HG03469 (cell line): ENCODE results near the gene RTEL1.
"Not testable (repeated sequence)": the region's sequence is repeated elsewhere in the genome, so short reads cannot be mapped to it uniquely, and the experiment has no call there.

ENCODE experiments used
- ATAC-seq: cut with Tn5 transposase; IDR thresholded peaks from one replicate; pipeline ENCODE4 v1.9.1; 2021; ENCODE audit warnings: mild to moderate bottlenecking, moderate library complexity, moderate number of reproducible peaks; ENCODE audit not compliant: unreplicated experiment

RTEL1 gene

DNA sequence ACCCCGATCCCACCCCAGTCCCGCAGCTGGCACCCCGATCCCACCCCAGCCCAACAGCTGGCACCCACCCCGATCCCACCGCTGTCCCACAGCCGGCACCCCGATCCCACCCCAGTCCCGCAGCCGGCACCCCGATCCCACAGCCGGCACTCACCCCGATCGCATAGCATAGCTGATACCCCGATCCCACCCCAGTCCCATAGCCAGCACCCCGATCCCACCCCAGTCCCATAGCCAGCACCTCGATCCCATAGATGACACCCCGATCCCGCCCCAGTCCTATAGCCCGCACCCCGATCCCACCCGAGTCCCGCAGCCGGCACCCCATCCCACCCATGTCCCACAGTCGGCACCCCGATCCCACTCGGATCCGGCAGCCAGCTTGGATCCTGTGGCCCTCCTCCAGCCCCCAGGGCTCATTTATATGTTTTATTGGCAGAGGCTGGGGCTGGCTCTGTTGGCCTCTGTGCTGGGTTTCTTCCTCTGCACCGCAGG, 30.3 kb upstream of the RTEL1 start:
- ATAC-seq: no peak

DNA sequence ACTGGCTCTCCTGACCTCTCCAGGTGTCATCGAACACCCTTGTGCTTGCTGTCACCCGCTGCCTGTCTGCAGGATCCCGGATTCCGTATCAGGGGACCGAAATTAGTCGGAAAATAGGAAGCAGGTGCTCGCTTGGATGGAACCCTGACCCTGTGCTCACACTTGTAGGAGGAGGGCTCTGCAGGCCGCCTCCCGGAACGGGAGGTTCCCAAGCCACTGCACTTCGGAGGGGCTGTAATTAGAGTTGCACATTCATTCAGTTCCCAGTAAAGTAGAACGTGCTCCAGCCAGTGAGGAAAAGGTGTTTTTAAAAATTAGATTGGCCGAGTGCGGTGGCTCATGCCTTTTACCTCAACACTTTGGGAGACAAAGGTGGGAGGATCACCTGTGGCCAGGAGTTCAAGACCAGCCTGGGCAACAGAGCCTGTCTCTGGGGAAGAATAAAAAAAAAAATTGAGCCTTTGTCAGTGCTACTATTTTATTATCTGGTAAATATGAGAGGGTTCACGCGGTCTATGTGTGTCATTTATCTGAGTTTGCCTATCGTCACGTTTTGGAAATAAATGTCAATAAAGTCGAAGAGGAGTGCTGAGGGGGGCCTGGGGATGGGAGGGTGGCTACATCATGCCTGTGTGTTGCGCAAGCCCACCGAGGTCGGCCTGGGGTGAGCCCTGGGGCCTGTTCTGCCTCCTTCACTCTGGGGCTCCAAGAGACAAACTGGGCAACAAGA, 29.7 kb upstream of the RTEL1 start:
- no peak for ATAC-seq

DNA sequence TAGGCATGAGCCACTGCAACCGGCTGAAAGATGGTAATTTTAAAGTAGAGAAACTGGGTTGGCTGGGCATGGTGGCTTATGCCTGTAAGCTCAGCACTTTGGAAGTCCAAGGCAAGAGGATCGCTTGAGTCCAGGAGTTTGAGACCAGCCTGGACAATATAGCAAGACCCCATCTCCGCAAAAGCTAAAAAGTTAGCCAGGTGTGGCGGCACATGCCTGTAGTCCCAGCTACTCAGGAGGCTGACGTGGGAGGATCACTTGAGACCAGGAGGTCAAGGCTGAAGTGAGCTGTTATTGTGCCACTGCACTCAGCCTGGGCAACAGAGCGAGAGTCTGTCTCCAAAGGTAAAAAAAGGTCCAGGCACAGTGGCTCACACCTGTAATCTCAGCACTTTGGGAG, 27.2 kb upstream of the RTEL1 start:
- ATAC-seq: not testable (repeated sequence)

DNA sequence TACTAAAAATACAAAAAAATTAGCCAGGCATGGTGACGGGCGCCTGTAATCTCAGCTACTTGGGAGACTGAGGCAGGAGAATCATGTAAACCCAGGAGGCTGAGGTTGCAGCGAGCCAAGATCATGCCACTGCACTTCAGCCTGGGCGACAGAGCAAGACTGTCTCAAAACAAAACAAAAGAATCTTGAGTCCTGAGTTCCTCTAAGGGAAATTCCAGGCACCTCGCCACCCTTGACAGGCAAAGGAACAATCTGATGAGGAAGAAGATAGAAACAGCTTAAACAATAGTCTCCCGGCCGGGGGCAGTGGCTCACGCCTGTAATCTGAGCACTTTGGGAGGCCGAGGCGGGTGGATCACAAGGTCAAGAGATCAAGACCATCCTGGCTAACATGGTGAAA, 26.7 kb upstream of the RTEL1 start:
- not testable (repeated sequence) for ATAC-seq

DNA sequence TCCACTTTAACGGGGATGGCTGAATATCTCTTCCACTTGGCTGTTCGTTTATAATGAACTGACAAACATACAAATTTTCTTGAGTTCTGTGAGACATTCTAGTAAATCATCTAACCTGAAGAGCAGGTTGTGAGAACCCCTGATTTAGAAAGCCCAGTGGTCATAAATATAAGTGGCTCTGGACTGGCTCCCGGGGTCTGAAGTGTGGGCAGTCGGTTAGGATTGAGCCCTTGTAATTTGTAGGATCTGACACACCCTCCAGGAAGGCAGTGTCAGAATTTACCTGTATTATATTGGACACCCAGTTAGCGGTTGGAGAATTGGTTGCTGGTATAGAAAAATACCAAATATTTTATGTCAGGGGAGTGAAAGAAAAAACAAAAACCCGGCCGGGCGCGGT, 24.4 kb upstream of the RTEL1 start:
- ATAC-seq: no peak

DNA sequence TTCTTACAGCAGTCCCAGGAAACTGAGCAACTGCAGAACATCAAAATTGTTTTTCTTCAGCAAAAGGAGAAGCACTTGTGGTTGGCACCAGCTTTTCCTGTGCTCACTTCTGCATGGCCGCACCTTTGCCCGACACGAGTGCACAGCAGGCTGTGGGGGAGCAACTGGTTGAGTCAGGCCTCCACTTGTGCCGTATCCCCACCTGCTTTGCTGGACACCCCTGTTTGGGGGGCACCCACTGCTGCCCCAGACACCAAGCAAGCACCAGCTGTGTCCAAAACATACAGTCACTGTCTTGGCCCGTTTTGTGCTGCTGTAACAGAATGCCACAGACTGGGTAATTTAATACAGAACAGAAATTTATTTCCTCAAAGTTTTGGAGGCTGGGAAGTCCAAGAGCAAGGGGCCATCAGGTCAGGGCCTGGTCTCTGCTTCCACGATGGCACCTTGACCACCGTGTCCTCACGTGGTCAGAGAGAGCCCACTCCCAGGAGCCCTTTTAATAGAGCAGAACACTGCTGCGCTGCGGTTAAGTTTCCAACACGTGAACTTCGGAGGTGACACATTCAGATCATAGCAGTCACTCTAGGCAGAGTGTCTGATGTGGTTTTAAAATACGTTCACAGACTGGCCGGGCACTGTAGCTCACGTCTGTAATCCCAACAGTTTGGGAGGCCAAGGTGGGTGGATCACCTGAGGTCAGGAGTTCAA, 22.5 kb upstream of the RTEL1 start:
- no peak for ATAC-seq

DNA sequence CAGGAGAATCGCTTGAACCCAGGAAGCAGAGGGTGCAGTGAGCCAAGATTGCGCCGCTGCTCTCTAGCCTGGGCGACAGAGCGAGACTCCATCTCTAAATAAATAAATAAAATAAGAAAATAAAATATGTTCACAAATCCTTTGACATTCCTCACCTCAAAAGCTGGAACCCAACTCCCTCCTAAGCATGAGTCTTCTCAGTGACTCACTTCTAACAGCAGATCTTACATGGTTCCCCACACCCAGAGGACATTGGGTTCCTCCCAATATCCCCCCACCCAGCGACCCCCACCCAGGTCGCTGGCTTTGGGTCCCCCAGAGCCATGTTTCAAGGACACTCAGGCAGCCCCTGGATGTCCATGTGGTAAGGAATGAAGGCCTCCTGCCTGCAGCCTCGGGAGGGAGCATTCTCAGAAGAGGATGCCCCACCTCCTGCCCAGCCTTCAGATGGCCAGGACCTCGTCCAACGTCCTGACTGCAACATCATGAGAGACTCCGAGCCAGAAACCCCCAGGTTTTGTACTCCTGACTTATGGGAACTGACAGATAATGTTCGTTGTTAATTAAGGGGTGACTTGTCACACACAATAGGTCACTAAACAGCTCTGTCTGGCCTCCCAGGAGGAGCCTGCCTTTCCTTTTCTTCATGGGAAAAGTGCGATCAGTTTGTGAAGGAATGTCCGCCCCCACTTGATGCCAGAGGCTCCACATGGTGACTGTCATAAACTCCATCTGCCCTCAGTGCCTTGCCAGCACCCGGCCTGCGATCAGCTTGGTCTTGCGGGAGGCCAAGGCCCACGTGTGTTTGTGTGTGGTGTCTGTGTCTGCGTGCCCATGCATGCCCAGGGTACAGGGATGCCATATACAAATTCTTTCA, 21.1 kb upstream of the RTEL1 start:
- no peak for ATAC-seq

DNA sequence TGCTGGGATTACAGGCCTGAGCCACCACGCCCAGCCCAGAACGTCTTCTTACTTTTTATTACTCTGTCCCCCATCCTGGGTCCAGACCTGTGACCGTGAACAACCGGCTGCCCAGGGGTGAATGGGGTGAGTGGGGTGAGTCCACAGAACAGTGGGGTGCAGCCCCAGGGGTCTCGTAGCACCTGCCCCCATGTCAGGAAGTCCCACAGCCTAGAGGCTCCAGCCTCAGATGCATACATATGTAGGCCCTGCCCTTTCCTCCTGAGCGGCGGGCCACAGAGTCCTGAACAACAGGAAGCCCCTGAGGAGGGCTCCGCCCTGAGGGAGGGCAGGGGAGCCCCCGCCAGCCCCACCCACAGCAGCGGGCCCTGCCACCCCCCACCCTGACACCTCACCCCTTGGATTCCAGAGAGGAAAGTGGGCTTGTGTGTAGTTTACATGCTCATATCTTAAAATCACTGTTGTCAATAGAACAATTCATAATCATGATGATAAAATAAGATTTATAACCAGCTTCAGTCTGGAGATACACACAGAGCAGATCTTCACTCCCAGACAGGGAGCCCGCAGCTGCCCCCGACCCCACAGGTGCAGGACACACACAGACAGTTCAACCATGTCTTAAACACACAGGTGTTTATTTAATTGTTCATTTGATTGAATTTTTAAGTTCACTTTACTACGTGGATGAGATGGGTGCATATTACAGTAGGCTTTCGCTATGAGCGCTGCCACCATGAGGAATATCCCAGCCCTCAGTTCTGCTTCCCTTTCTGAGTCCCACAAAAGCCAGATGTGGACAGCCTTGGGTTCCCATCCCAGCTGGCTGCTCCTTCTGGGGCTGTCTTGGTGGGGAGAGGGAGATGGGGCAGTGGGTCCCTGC, 18.8 kb upstream of the RTEL1 start:
- no peak for ATAC-seq

DNA sequence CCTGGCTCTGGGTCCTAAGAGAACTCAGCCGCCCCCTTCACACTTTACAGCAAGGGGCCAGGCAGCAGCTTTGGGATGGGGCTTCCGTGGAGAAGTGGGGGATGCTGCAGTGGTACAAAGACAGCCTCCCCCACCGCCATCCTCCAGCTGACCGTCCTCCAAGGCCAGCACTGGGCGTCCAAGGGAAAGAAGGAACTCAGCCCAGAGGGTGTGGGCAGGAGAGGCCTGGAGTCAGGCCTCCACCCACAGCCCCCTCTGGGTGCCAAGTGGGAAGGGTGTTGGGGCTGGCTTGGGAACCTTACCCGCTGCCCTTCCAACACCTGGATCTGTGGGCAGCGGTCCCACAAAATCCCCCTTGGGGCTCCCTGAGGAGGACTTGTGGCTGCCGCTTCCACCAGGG, 18.0 kb upstream of the RTEL1 start:
- ATAC-seq: no peak

DNA sequence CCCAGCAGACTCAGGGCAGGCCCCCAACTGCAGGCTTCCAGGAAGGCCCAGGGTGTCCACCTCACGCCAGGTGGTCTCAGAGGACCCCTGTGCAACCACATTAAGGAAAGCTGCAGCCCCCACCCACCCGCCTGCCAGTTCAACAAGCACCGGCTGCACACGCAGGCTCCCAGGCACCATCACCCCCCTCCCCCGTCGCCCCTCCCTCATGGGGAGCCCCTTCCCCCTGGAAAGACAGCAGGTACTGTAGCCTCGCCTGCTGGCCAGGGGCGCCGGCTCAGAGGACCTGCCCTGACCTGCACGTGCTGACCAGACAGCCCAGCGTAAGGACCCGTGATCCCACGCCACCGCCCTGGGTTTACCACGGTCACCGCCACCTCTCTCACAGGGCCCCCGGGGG, 17.4 kb upstream of the RTEL1 start:
- not testable (repeated sequence) for ATAC-seq

DNA sequence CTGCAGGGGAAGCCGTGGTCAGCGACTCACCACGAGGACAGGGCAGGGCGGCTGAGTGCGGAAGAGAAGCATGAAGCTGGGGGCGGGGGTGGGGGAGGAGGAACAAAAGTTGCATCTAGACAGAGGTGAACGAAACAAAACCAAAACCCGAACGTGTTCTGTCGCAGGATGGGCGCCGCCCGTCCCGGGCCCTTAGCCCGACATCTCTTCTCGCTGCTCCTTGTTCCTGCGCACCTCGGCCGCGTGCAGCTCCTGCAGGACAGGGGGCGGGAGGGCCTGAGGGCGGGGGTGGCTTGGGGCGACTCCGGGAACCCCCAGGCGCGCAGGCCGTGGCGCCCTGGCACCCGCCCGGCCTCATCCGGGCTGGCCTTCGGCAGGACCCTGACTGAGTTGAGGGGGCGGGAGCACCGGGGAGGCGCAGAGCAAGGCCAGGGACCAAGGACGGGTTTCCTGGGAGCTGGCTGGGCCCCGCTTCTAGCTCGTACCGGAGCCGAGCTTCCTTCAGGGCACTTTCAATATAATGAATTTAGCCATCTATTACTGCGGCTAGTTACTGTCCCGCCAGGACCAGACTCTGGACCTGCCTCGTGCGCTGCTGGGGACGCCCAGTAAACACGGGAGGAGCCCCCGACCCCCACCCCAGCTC, 16.8 kb upstream of the RTEL1 start:
- no peak for ATAC-seq

DNA sequence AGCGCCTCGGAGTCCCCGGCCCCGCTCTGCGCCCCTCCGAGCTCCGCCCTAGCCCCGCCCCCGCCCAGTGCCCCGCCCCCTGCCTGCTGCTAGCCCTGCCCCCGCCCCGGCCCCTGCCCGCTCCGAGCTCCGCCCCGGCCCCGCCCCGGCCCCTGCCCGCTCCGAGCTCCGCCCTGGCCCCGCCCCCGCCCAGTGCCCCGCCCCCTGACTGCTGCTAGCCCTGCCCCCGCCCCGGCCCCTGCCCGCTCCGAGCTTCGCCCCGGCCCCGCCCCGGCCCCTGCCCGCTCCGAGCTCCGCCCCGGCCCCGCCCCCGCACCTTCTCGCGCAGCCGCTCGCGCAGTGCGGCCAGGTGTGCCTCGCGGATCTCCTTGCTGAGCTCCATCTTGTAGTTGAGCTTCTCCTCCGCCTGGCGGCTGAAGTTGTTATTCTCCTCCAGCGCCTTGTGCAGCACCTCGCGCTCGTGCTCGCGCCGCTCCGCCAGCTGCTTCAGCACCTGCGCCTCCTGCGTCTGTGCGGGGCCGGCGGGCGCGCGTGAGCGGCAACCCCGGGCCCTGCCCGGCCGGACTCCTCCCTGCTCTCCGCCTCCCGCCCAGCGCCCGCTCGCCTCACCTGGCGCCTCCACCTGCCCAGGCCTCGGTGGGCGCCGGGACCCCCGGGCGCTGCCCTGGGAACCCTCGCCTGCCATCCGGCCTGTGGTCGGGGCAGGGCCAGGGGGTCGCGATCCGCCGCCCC, 16.2 kb upstream of the RTEL1 start:
- ATAC-seq: peak; percentile 59

DNA sequence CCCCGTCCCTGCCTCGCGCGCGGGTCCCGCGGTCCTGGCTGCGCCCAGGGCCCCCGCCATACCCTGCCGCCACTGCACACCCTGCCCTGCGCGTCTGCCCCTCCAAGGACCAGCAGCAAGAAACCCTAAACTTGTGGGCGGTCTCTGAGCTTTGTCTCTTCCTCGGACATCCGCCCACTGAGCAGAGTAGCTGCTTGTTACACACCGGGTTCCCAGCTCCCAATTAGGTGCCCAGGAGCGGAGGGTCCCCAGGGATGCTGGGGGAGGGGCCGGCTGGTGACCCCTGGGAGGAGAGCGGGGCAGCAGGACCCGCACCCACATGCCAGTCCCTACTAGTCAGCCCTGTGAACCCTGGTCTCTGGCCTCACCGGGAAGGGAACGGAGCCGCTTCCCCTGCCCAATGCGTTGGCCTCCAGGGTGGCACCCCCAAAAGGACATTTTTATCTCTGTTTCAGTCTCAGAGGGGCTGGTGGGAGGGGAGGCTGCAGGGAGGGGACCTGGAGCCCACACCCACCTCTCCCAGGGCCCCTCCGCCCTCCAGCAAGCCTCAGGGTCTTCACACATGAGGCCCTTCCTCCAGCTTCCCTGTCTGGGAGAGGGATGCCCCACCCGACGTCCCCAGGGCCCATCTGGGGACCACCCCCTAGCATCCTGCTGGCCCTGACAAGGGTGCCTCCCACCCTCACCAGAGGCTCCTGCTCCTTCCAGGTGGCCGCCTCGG, 15.4 kb upstream of the RTEL1 start:
- no peak for ATAC-seq

DNA sequence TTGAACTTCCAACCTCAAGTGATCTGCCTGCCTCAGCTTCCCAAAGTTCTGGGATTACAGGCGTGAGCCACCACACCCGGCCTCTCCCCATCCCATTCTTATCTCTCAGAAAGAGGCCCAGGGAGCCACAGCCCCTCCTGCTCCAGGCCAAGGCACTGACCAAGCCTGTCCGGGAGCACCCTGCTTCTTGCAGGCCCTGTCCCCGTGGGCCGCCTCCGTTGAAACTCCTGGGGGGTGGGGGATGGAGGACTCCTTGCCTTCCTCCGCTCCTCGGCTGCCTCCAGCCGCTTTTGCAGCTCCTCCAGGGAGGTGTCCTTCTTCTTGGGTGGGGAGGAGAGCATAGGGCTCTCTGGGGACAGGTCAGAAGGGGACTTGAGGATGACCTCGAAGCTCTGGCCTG, 14.6 kb upstream of the RTEL1 start:
- ATAC-seq: no peak

DNA sequence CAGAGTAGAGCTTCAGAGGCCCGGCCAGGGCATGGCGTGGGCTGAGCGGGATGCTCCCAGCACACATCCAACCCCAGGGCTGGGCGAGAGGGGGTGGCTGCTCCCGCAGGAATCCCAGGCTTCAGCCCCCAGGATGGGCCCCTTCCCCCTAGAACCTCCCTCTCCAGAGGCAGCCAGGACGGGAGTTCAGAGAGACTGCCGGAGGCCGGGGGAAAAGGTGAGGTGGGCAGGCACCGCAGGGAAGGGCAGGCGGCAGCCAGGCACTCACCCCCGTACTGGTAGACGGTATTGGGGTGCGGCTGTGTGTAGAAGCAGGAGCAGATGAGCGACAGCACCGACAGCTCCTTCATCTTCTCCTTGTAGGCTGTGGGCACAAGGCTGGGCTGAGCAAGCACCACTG, 14.2 kb upstream of the RTEL1 start:
- ATAC-seq: no peak

DNA sequence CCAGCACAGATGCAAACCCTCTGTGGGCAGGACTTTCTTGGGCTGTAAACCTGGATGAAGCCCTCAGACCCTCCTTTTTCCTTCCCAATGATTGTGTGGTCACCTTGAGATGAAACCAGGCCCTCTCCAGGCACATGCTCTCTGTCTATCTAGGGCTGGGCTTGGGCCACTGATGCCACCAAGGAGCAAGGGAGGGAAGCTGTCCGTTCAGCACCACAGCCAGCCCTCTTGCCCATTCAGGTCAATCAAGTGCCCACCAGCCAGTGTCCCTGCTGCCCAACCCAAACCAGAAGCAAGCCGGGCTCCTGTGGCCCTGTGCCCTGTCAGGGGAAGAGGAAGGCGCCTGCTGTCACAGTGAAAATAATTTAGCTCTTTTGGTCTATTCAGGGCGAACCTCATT, 12.9 kb upstream of the RTEL1 start:
- ATAC-seq: no peak

DNA sequence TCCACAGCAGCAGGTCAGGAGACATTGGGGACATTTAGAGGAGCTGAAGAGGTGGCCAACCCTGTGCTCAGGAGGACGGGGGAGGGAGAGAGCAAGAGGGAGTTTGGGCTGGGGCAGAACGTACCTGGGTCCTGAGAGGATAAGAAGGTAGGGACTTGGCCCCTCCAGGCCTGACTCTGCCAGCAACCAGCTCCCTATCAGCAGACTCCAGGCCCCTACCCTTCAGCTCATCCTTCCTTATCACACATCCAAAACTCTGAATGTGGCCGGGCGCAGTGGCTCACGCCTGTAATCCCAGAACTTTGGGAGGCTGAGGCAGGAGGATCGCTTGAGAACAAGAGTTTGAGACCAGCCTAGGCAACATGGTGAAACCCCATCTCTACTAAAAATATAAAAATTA, 9.9 kb upstream of the RTEL1 start:
- ATAC-seq: no peak

DNA sequence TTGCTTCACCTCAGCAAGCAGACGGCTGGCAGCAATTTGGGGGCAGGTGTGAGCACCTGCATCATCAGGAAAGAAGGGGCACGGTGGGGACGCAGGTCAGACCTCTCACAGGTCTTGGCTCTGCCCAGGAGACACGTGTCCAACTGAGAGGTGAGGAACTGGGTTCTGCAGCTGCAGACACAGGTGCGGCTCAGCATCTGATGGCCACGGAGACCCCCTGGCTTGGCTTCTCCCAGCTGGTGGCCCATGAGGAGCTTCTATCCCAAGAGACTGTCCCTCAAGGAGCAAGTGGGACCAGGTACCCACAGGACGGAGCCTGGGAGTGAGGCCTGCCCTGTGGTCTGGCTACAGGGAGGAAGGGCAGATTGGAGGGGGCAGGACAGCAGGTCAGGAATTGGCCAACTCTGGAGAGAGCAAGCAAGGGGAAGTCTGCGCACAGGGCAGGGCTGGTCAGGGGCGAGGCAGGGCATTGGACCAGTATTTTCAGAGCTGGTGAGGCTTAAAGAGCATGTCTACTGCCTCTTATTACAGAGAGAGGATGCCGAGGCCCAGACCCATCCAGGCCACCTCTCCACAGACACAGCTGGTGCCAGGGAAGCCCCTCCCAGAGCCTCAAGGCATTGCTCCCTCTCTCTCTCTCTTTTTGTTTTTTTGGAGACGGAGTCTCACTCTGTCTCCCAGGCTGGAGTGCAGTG, 9.1 kb upstream of the RTEL1 start:
- ATAC-seq: no peak
